ENCODE data around the gene ENTPD7. TPM values are rescaled to one million over a fixed set of nuclear protein-coding genes. Genes with fewer than 3 reads are reported as not detected.

The ENTPD7 gene
- total and polyA plus RNA-seq, 2 of the 8 experiments (the other 6 are each of a cell fraction or from before 2014, with no cell fraction given) = 5.0 to 15.6 TPM

GRCh38 chr10:99730026-99730425 lies 70.7 kb downstream of the ENTPD7 start:
- 93% methylated on average over 1 of the region's 1 CpG; no CpG with 5 or more reads in 1 of the 2 experiments for WGBS, 2 experiments (ENCODE audit: extremely low coverage in 1 of 2, insufficient coverage in 1 of 2, insufficient read length in 1 of 2, insufficient replicate concordance in 2 of 2, low coverage in 1 of 2, low lambda C conversion rate in 2 of 2, missing lambda C conversion rate in 1 of 2)
- no peak overlapping the region for H3K27ac ChIP-seq (ENCODE audit: low read depth, low read length)

More at GRCh38 chr10:99730026-99730425, 70.7 kb downstream of the ENTPD7 start:
- no peak overlapping the region for H3K9ac ChIP-seq (replicated peaks in 1 of 4; ENCODE audit: extremely low read depth in 1 of 4, low read depth in 3 of 4, low read length in 3 of 4)
- peaks cover 4 to 23% (median 15%) of the 10 kb centered on the region in 4 experiments; a peak in 7 of 8 replicates for H3K36me3 ChIP-seq (ENCODE audit: control insufficient read depth in 2 of 4, insufficient read depth in 4 of 4, low read length in 3 of 4)
- no peak for FAIRE-seq
- no peak overlapping the region for H3K18ac ChIP-seq (ENCODE audit: extremely low read depth, low read length)
- no peak for DNase-seq (ENCODE audit: low read depth in 1 of 2, low spot score in 2 of 2)
- no peaks in the 10 kb centered on the region for H3K23me2 ChIP-seq (ENCODE audit: low read depth, low read length)
- no peaks in the 10 kb centered on the region for H4K20me1 ChIP-seq (replicated peaks in 1 of 2; ENCODE audit: control insufficient read depth in 1 of 2, insufficient read depth in 2 of 2, low read length in 2 of 2)
- H2BK15ac ChIP-seq (ENCODE audit: low read length) = no peak overlapping the region
- no peaks in the 10 kb centered on the region for H3K27me3 ChIP-seq (replicated peaks in 1 of 4; ENCODE audit: control insufficient read depth in 3 of 4, extremely low read depth in 1 of 4, insufficient read depth in 3 of 4, low read length in 3 of 4)
- no peak overlapping the region for H2BK12ac ChIP-seq (ENCODE audit: low read depth, low read length)
- H2BK20ac ChIP-seq (ENCODE audit: low read length) = no peak overlapping the region
- CTCF ChIA-PET (ENCODE audit: partially characterized antibody) = no interaction called here
- no peak overlapping the region for H3K4ac ChIP-seq (replicated peaks; ENCODE audit: insufficient read length, low read depth, low read length)
- H3K56ac ChIP-seq (replicated peaks; ENCODE audit: insufficient read length, low read depth, low read length) = no peak overlapping the region
- POLR2A ChIA-PET (ENCODE audit: partially characterized antibody) = interaction anchor here (0.6 kb wide), 1 partner anchor 12 kb away, joined by 3 read pairs; no protein-coding TSS in a partner anchor
- H3K4me3 ChIP-seq (ENCODE audit: extremely low read depth in 1 of 4, insufficient read depth in 2 of 4, low read depth in 3 of 4, low read length in 4 of 4) = no peak overlapping the region
- no peak overlapping the region for H4K91ac ChIP-seq (replicated peaks; ENCODE audit: insufficient read length, low read length)
- H2AK5ac ChIP-seq (ENCODE audit: low read depth, low read length) = no peak overlapping the region
- H2BK5ac ChIP-seq (ENCODE audit: low read depth, low read length) = no peak overlapping the region
- no peak overlapping the region for H4K5ac ChIP-seq (ENCODE audit: insufficient read length, low read depth, low read length)
- no peak overlapping the region for H2BK120ac ChIP-seq (replicated peaks; ENCODE audit: low read depth, low read length)
- peaks cover 2% of the 10 kb centered on the region; the same call in 1 of the 2 replicates for H3K79me1 ChIP-seq (ENCODE audit: low read depth, low read length)
- no peaks in the 10 kb centered on the region for H3K9me3 ChIP-seq (ENCODE audit: insufficient read depth in 2 of 2, low read depth in 1 of 2, low read length in 1 of 2)
- no peak overlapping the region for H3K23ac ChIP-seq (ENCODE audit: insufficient read length)
- no peak overlapping the region for H3K4me2 ChIP-seq (ENCODE audit: insufficient read depth in 1 of 2, low read depth in 2 of 2, low read length in 2 of 2)
- H2AFZ ChIP-seq (ENCODE audit: low read length) = no peak overlapping the region
- no peak overlapping the region for H4K8ac ChIP-seq (ENCODE audit: extremely low read depth, insufficient read depth, low read length)
- peaks cover 0 to 22% of the 10 kb centered on the region in 2 experiments; a peak in 2 of 4 replicates for H3K79me2 ChIP-seq (ENCODE audit: control insufficient read depth in 1 of 2, insufficient read depth in 2 of 2, low read length in 2 of 2)
- no peaks in the 10 kb centered on the region for H3K4me1 ChIP-seq (replicated peaks in 1 of 4; ENCODE audit: control insufficient read depth in 3 of 4, insufficient read depth in 4 of 4, low read length in 3 of 4)
- no peak overlapping the region for H3K14ac ChIP-seq (ENCODE audit: insufficient read length)
- TF ChIP-seq USF2 (IDR thresholded peaks at IDR 0.05; ENCODE audit: low read length) (no peak), POLR2A (IDR thresholded peaks at IDR 0.05; ENCODE audit: control extremely low read depth in 1 of 2, low read depth in 2 of 2, low read length in 2 of 2) (no peak), ASH2L (IDR thresholded peaks at IDR 0.05; ENCODE audit: low read length) (no peak), CBX8 (IDR thresholded peaks at IDR 0.05; ENCODE audit: borderline replicate concordance, low read depth, low read length) (no peak)
